ENCODE measurements around the gene ABAT. TPM values are rescaled to one million over a fixed set of nuclear protein-coding genes. Genes with fewer than 3 reads are reported as not detected.

The ABAT gene
- total RNA-seq, 1 experiment from 2014 or later, result 4.7 TPM

DNA sequence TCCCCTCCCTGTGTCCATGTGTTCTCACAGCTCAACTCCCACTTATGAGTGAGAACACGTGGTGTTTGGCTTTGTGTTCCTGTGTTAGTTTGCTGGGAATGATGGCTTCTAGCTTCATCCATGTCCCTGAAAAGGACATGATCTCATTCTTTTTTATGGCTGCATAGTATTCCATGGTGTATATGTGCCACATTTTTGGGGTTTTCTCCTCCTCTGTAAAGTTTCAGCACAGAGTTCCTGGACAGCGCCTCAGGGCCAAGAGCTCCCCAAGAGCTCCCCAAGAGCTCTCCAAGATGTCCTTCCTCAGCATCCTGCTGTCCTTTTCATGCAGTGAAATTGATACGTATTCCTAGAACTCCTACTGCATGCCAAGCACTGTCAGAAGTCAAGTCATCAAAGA lies 6.9 kb upstream of the ABAT start:
- BruUV-seq (replicated peaks), result no TSS peak
- Histone ChIP-seq H3K4me1 (ENCODE audit: control insufficient read depth in 1 of 2, insufficient read depth in 2 of 2, low read length in 2 of 2) (no peaks in the 10 kb centered on the region), H3K4me3 (replicated peaks in 1 of 2; ENCODE audit: low read depth in 1 of 2, low read length in 2 of 2) (no peak overlapping the region), H3K9ac (ENCODE audit: low read length) (no peak overlapping the region), H3K4me2 (ENCODE audit: low read length) (no peak overlapping the region), H3K79me2 (ENCODE audit: insufficient read depth, low read length) (no peaks in the 10 kb centered on the region), H3K36me3 (ENCODE audit: control insufficient read depth in 1 of 2, insufficient read depth in 2 of 2, low read length in 2 of 2) (no peaks in the 10 kb centered on the region), H4K20me1 (ENCODE audit: insufficient read depth) (no peaks in the 10 kb centered on the region), H3K9me3 (ENCODE audit: control insufficient read depth in 1 of 2, insufficient read depth in 1 of 2, low read depth in 1 of 2, low read length in 2 of 2) (no peaks in the 10 kb centered on the region), H2AFZ (ENCODE audit: low read depth, low read length, poor library complexity, severe bottlenecking) (no peak overlapping the region), H3K9me2 (ENCODE audit: insufficient read depth) (no peaks in the 10 kb centered on the region), H3K27me3 (ENCODE audit: insufficient read depth, low read length) (no peaks in the 10 kb centered on the region), H3K27ac (ENCODE audit: low read depth, low read length) (no peak overlapping the region)
- DNase-seq (ENCODE audit: low read depth, low spot score) (no peak), ATAC-seq (no peak)
- intact Hi-C loops (cut with micrococcal nuclease), result no loop called here
- CTCF ChIA-PET, result interaction anchor here (0.6 kb wide), 1 partner anchor 12 kb away, joined by 3 read pairs; no protein-coding TSS in a partner anchor
- RAD21 ChIA-PET (ENCODE audit: low non-redundant PET in 1 of 2, low total read pairs in 2 of 2, uncharacterized antibody in 2 of 2, unreplicated experiment in 2 of 2), result no interaction called here
- no peak for TF ChIP-seq SIN3A (IDR thresholded peaks at IDR 0.05; ENCODE audit: low read depth)
- TF ChIP-seq EGR1 (IDR thresholded peaks at IDR 0.05; ENCODE audit: low read depth), result no peak
- TF ChIP-seq, protein P1, sequence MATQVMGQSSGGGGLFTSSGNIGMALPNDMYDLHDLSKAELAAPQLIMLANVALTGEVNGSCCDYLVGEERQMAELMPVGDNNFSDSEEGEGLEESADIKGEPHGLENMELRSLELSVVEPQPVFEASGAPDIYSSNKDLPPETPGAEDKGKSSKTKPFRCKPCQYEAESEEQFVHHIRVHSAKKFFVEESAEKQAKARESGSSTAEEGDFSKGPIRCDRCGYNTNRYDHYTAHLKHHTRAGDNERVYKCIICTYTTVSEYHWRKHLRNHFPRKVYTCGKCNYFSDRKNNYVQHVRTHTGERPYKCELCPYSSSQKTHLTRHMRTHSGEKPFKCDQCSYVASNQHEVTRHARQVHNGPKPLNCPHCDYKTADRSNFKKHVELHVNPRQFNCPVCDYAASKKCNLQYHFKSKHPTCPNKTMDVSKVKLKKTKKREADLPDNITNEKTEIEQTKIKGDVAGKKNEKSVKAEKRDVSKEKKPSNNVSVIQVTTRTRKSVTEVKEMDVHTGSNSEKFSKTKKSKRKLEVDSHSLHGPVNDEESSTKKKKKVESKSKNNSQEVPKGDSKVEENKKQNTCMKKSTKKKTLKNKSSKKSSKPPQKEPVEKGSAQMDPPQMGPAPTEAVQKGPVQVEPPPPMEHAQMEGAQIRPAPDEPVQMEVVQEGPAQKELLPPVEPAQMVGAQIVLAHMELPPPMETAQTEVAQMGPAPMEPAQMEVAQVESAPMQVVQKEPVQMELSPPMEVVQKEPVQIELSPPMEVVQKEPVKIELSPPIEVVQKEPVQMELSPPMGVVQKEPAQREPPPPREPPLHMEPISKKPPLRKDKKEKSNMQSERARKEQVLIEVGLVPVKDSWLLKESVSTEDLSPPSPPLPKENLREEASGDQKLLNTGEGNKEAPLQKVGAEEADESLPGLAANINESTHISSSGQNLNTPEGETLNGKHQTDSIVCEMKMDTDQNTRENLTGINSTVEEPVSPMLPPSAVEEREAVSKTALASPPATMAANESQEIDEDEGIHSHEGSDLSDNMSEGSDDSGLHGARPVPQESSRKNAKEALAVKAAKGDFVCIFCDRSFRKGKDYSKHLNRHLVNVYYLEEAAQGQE (IDR thresholded peaks at IDR 0.05; ENCODE audit: low read depth), result peak; percentile 35
- TF ChIP-seq SRF (IDR thresholded peaks at IDR 0.05; ENCODE audit: low read depth), result no peak
- TF ChIP-seq, protein P2, sequence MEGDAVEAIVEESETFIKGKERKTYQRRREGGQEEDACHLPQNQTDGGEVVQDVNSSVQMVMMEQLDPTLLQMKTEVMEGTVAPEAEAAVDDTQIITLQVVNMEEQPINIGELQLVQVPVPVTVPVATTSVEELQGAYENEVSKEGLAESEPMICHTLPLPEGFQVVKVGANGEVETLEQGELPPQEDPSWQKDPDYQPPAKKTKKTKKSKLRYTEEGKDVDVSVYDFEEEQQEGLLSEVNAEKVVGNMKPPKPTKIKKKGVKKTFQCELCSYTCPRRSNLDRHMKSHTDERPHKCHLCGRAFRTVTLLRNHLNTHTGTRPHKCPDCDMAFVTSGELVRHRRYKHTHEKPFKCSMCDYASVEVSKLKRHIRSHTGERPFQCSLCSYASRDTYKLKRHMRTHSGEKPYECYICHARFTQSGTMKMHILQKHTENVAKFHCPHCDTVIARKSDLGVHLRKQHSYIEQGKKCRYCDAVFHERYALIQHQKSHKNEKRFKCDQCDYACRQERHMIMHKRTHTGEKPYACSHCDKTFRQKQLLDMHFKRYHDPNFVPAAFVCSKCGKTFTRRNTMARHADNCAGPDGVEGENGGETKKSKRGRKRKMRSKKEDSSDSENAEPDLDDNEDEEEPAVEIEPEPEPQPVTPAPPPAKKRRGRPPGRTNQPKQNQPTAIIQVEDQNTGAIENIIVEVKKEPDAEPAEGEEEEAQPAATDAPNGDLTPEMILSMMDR (IDR thresholded peaks at IDR 0.05 in 2 of 3, conservative IDR thresholded peaks at IDR 0.05 in 1 of 3; ENCODE audit: borderline replicate concordance in 1 of 3, insufficient read depth in 1 of 3, low read depth in 2 of 3, low read length in 2 of 3), result no peak
- POLR2A ChIA-PET, result no interaction called here
